SW480 (cell line): ENCODE data around the gene IFT20.

ENCODE experiments used
- DNase-seq: peaks from one replicate; pipeline ENCODE4 v3.0.0-alpha.2; 2016; ENCODE audit warnings: low spot score

IFT20 gene

GRCh38 chr17:28335959-28336871 is 943 bp upstream of the IFT20 start:
- DNase-seq = peak; percentile 91

- DNase-seq = no peak
These were observed 539 bp downstream of the IFT20 start for GRCh38 chr17:28334666-28335200.

- DNase-seq = no peak
These were observed 1.1 kb downstream of the IFT20 start for GRCh38 chr17:28334171-28334570.

- DNase-seq = no peak
These were observed 2.1 kb downstream of the IFT20 start for GRCh38 chr17:28333083-28333746.

GRCh38 chr17:28331891-28332420 is 3.3 kb downstream of the IFT20 start:
- DNase-seq = no peak

GRCh38 chr17:28330671-28331070 is 4.6 kb downstream of the IFT20 start:
- DNase-seq = no peak

GRCh38 chr17:28328325-28328724 is 6.9 kb downstream of the IFT20 start:
- no peak for DNase-seq

GRCh38 chr17:28327709-28328108 is 7.6 kb downstream of the IFT20 start:
- DNase-seq = no peak

- DNase-seq = no peak
These were observed 8.2 kb downstream of the IFT20 start for GRCh38 chr17:28327031-28327607.

- DNase-seq = no peak
These were observed 9.2 kb downstream of the IFT20 start for GRCh38 chr17:28326114-28326513.

GRCh38 chr17:28325211-28325610 is 10.1 kb downstream of the IFT20 start:
- DNase-seq = no peak

- DNase-seq = no peak
These were observed 10.5 kb downstream of the IFT20 start for GRCh38 chr17:28324781-28325180.

- no peak for DNase-seq
These were observed 11.0 kb downstream of the IFT20 start for GRCh38 chr17:28324267-28324745.

GRCh38 chr17:28320215-28321061 is 14.8 kb downstream of the IFT20 start:
- no peak for DNase-seq

GRCh38 chr17:28319598-28319935 is 15.7 kb downstream of the IFT20 start:
- no peak for DNase-seq

GRCh38 chr17:28318759-28319597 is 16.3 kb downstream of the IFT20 start, which contains the start of gene TMEM97:
TSS of gene TMEM97 (plus strand) at chr17:28319200. CDS start at chr17:28319240, 40 bp downstream.
- DNase-seq = peak; percentile 98

GRCh38 chr17:28317966-28318758 is 17.1 kb downstream of the IFT20 start:
- DNase-seq = no peak

- DNase-seq = no peak
These were observed 17.9 kb downstream of the IFT20 start for GRCh38 chr17:28317099-28317965.
